ENCODE data around the gene BPIFA1.

BPIFA1 gene

DNA sequence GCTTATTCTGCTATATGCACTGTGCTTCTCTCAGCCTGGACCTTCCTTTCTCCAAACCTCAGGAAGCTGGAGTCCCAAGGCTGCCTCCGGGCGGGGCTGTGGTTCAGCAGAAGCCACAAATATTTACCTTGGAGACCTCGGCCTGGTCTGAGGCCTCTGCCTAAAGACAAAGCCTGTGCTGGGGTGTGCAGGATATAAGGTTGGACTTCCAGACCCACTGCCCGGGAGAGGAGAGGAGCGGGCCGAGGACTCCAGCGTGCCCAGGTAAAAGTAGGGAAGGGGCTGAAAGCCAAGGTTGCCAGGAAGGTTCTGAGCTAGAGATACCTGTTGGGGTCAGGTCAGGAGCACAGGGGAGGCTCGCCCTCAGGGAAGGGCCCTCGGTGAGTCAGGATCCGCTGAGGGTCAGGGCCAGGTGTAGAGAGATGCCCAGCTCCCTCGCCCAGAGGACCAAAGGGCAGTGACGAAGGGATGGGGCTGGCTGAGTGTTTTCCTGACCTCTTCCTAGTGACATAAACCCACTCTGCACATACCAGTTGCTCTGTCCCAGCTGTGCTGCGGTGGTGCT is 47.3 kb downstream of the BPIFA1 start, which contains the start of gene BPIFB1:
Gene BPIFB1 (plus strand): TSS at position 224 of the 565 bp plus-strand sequence. CDS start 2,860 bp downstream, outside the sequence.
- Histone ChIP-seq H3K27me3 (ENCODE audit: control insufficient read depth, insufficient read depth, low read length, poor library complexity, severe bottlenecking) (no peaks in the 10 kb centered on the region), H3K4me3 (ENCODE audit: insufficient read depth, low read depth, low read length) (no peak within 1 kb of the TSS), H3K4me1 (ENCODE audit: control insufficient read depth, insufficient read depth, low read length) (no peaks in the 10 kb centered on the region), H3K9me3 (ENCODE audit: control insufficient read depth, low read length) (no peaks in the 10 kb centered on the region), H3K36me3 (ENCODE audit: control insufficient read depth, insufficient read depth, low read length) (no peaks in the 10 kb centered on the region), H3K27ac (ENCODE audit: insufficient read depth, low read depth, low read length, poor library complexity, severe bottlenecking) (no peak within 1 kb of the TSS)
- WGBS, 2 experiments, result 91 to 93% methylated on average over 13 of the region's 13 CpGs

DNA sequence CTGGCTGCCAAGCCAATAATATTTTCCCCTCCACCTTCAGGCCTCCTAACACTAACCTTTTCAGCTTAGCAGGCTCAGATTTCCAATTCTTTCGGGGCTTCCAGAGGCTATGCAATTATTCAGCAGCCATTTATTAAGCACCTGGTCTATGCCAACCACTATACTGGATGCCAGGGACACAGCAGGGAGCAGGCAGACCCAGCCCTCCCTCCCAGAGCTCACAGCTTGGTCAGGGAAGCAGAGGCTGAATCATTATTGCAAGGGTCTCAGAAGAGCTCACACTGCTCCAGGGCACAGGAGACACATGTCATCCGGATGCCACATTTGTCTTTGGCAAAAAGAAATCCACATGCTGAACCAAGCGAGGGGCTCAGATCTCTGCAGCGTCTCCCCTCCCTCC is 48.5 kb downstream of the BPIFA1 start:
- Histone ChIP-seq H3K27me3 (ENCODE audit: control insufficient read depth, insufficient read depth, low read length, poor library complexity, severe bottlenecking) (no peaks in the 10 kb centered on the region), H3K4me3 (ENCODE audit: insufficient read depth, low read depth, low read length) (no peak overlapping the region), H3K4me1 (ENCODE audit: control insufficient read depth, insufficient read depth, low read length) (no peaks in the 10 kb centered on the region), H3K9me3 (ENCODE audit: control insufficient read depth, low read length) (no peaks in the 10 kb centered on the region), H3K36me3 (ENCODE audit: control insufficient read depth, insufficient read depth, low read length) (no peaks in the 10 kb centered on the region), H3K27ac (ENCODE audit: insufficient read depth, low read depth, low read length, poor library complexity, severe bottlenecking) (no peak overlapping the region)
- WGBS, 2 experiments, result 86 to 90% methylated on average over 4 of the region's 4 CpGs

GRCh38 chr20:33284937-33285336 is 49.1 kb downstream of the BPIFA1 start:
- Histone ChIP-seq H3K9me3 (ENCODE audit: control insufficient read depth, low read length) (no peaks in the 10 kb centered on the region), H3K4me3 (ENCODE audit: insufficient read depth, low read depth, low read length) (no peak overlapping the region), H3K27ac (ENCODE audit: insufficient read depth, low read depth, low read length, poor library complexity, severe bottlenecking) (no peak overlapping the region), H3K36me3 (ENCODE audit: control insufficient read depth, insufficient read depth, low read length) (no peaks in the 10 kb centered on the region), H3K4me1 (ENCODE audit: control insufficient read depth, insufficient read depth, low read length) (no peaks in the 10 kb centered on the region), H3K27me3 (ENCODE audit: control insufficient read depth, insufficient read depth, low read length, poor library complexity, severe bottlenecking) (no peaks in the 10 kb centered on the region)
- 69 to 81% methylated on average over 2 of the region's 2 CpGs for WGBS, 2 experiments

DNA sequence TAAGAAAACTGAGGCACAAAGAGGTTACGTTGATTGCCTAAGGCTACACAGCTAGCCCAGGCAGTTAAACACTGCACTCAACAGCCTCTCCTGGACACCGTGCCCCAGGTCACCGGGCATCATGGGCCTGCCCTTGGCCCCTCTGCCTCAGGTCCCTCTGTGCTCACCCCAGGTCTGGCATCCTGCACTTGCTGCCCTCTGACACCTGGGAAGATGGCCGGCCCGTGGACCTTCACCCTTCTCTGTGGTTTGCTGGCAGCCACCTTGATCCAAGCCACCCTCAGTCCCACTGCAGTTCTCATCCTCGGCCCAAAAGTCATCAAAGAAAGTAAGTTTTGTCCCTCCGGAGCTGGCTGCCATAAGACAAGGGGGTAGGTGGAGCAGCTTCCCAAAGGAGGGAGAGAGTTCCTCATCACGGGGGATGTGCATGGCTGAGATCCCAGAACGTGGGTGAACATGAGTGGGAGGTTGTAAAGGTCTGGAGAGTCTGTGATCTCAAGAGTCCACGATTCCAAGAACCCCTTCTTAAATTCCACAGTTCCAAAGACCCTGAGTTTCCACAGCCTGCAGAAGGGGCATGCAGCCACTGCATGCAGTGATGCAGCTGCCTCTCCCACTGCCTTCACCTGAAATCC is 50.2 kb downstream of the BPIFA1 start:
- Histone ChIP-seq H3K27ac (ENCODE audit: insufficient read depth, low read depth, low read length, poor library complexity, severe bottlenecking) (no peak overlapping the region), H3K4me1 (ENCODE audit: control insufficient read depth, insufficient read depth, low read length) (no peaks in the 10 kb centered on the region), H3K36me3 (ENCODE audit: control insufficient read depth, insufficient read depth, low read length) (no peaks in the 10 kb centered on the region), H3K9me3 (ENCODE audit: control insufficient read depth, low read length) (no peaks in the 10 kb centered on the region), H3K4me3 (ENCODE audit: insufficient read depth, low read depth, low read length) (no peak overlapping the region), H3K27me3 (ENCODE audit: control insufficient read depth, insufficient read depth, low read length, poor library complexity, severe bottlenecking) (no peaks in the 10 kb centered on the region)
- 90% methylated on average over 10 of the region's 10 CpGs for WGBS, 2 experiments

GRCh38 chr20:33287884-33288283 is 52.1 kb downstream of the BPIFA1 start:
- H3K4me3 ChIP-seq (ENCODE audit: insufficient read depth, low read depth, low read length), result no peak overlapping the region
- no peaks in the 10 kb centered on the region for H3K36me3 ChIP-seq (ENCODE audit: control insufficient read depth, insufficient read depth, low read length)
- H3K4me1 ChIP-seq (ENCODE audit: control insufficient read depth, insufficient read depth, low read length), result no peaks in the 10 kb centered on the region
- no peaks in the 10 kb centered on the region for H3K27me3 ChIP-seq (ENCODE audit: control insufficient read depth, insufficient read depth, low read length, poor library complexity, severe bottlenecking)
- H3K9me3 ChIP-seq (ENCODE audit: control insufficient read depth, low read length), result no peaks in the 10 kb centered on the region
- no peak overlapping the region for H3K27ac ChIP-seq (ENCODE audit: insufficient read depth, low read depth, low read length, poor library complexity, severe bottlenecking)

DNA sequence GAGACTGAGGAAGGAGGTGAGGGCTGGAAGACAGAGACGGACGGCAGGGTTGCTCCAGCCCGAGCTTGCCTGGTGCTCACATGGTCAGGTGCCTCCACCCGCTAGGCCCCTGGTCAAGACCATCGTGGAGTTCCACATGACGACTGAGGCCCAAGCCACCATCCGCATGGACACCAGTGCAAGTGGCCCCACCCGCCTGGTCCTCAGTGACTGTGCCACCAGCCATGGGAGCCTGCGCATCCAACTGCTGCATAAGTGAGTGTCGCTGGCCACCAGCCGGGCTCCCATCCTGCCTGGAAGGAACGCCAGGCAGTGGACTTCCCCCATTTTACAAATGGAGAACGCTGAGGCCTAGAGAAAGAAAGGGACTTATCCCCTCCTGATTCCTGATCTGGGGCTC is 55.1 kb downstream of the BPIFA1 start:
- no peak overlapping the region for H3K27ac ChIP-seq (ENCODE audit: insufficient read depth, low read depth, low read length, poor library complexity, severe bottlenecking)
- H3K4me1 ChIP-seq (ENCODE audit: control insufficient read depth, insufficient read depth, low read length), result no peaks in the 10 kb centered on the region
- WGBS, 2 experiments, result 95% methylated on average over 13 of the region's 13 CpGs
- H3K4me3 ChIP-seq (ENCODE audit: insufficient read depth, low read depth, low read length), result no peak overlapping the region
- no peaks in the 10 kb centered on the region for H3K27me3 ChIP-seq (ENCODE audit: control insufficient read depth, insufficient read depth, low read length, poor library complexity, severe bottlenecking)
- H3K9me3 ChIP-seq (ENCODE audit: control insufficient read depth, low read length), result no peaks in the 10 kb centered on the region
- H3K36me3 ChIP-seq (ENCODE audit: control insufficient read depth, insufficient read depth, low read length), result no peaks in the 10 kb centered on the region

- Histone ChIP-seq H3K27ac (ENCODE audit: insufficient read depth, low read depth, low read length, poor library complexity, severe bottlenecking) (no peak overlapping the region), H3K36me3 (ENCODE audit: control insufficient read depth, insufficient read depth, low read length) (no peaks in the 10 kb centered on the region), H3K4me1 (ENCODE audit: control insufficient read depth, insufficient read depth, low read length) (no peaks in the 10 kb centered on the region), H3K4me3 (ENCODE audit: insufficient read depth, low read depth, low read length) (no peak overlapping the region), H3K27me3 (ENCODE audit: control insufficient read depth, insufficient read depth, low read length, poor library complexity, severe bottlenecking) (no peaks in the 10 kb centered on the region), H3K9me3 (ENCODE audit: control insufficient read depth, low read length) (no peaks in the 10 kb centered on the region)
- 95 to 96% methylated on average over 8 of the region's 8 CpGs for WGBS, 2 experiments
These were observed 55.6 kb downstream of the BPIFA1 start for GRCh38 chr20:33291416-33291815.

- Histone ChIP-seq H3K27ac (ENCODE audit: insufficient read depth, low read depth, low read length, poor library complexity, severe bottlenecking) (no peak overlapping the region), H3K4me1 (ENCODE audit: control insufficient read depth, insufficient read depth, low read length) (no peaks in the 10 kb centered on the region), H3K9me3 (ENCODE audit: control insufficient read depth, low read length) (no peaks in the 10 kb centered on the region), H3K36me3 (ENCODE audit: control insufficient read depth, insufficient read depth, low read length) (no peaks in the 10 kb centered on the region), H3K4me3 (ENCODE audit: insufficient read depth, low read depth, low read length) (no peak overlapping the region), H3K27me3 (ENCODE audit: control insufficient read depth, insufficient read depth, low read length, poor library complexity, severe bottlenecking) (no peaks in the 10 kb centered on the region)
- 58 to 59% methylated on average over 7 of the region's 7 CpGs for WGBS, 2 experiments
These were observed 56.1 kb downstream of the BPIFA1 start for GRCh38 chr20:33291830-33292355.

Data from ectodermal cell (in vitro differentiated cells).